Activated naive CD4-positive, alpha-beta T cell treated with anti-CD3 and anti-CD28 coated beads, Interleukin-2, amount 50 U/mL, for 72 hours (primary cell): ENCODE results near the gene ACKR3. TPM values are rescaled to one million over a fixed set of nuclear protein-coding genes. Genes with fewer than 3 reads are reported as not detected.

ENCODE experiments used
- ATAC-seq, 2 donors: fragments of 150-1000 bp; cut with Tn5 transposase; 2 replicates each; pipeline ENCODE4 v1.10.0; 2021; ENCODE audit warnings: mild to moderate bottlenecking in 2 of 2, moderate library complexity in 2 of 2
- DNase-seq, 2 donors: peaks; one replicate each; pipeline ENCODE4 v3.0.0; 2021 to 2022; ENCODE audit warnings: low spot score in 2 of 2
- H3K27ac Mint-ChIP-seq, 2 donors: one replicate each; pipeline ENCODE4 v1.8.0; 2022; ENCODE audit warnings: mild to moderate bottlenecking in 2 of 2, mixed read lengths in 2 of 2
- H3K36me3 Mint-ChIP-seq, 2 donors: one replicate each; pipeline ENCODE4 v1.8.0; 2022; ENCODE audit warnings: mixed read lengths in 2 of 2
- H3K9me3 Mint-ChIP-seq, 2 donors: one replicate each; pipeline ENCODE4 v1.8.0; 2022; ENCODE audit warnings: mixed read lengths in 2 of 2
- total RNA-seq, 2 donors: library from RNA; stranded (reverse); gene quantifications; one replicate each; pipeline ENCODE4 v1.2.3, GENCODE V29; 2022

ACKR3 gene
- total RNA-seq, 2 donors from 2014 or later, result 0.54 to 2.2 TPM

GRCh38 chr2:236587861-236588815 lies 18.5 kb downstream of the ACKR3 start:
- ATAC-seq (no peak), DNase-seq (no peak)
- no peaks in the 10 kb centered on the region for H3K9me3 Mint-ChIP-seq
- no peaks in the 10 kb centered on the region for H3K36me3 Mint-ChIP-seq
- H3K27ac Mint-ChIP-seq, result peak overlapping the region in 1 of 2 donors; percentile 83

GRCh38 chr2:236588932-236589592 lies 19.4 kb downstream of the ACKR3 start:
- no peaks in the 10 kb centered on the region for H3K9me3 Mint-ChIP-seq
- DNase-seq, result no peak
- no peak for ATAC-seq
- peak overlapping the region in 1 of 2 donors; percentile 83 for H3K27ac Mint-ChIP-seq
- H3K36me3 Mint-ChIP-seq, result no peaks in the 10 kb centered on the region

GRCh38 chr2:236590846-236591245 lies 21.2 kb downstream of the ACKR3 start:
- no peaks in the 10 kb centered on the region for H3K36me3 Mint-ChIP-seq
- ATAC-seq (no peak), DNase-seq (no peak)
- H3K27ac Mint-ChIP-seq, result peak overlapping the region in 1 of 2 donors; percentile 45
- H3K9me3 Mint-ChIP-seq, result no peaks in the 10 kb centered on the region

- H3K9me3 Mint-ChIP-seq, result no peaks in the 10 kb centered on the region
- ATAC-seq, result no peak
- no peak for DNase-seq
- no peak overlapping the region for H3K27ac Mint-ChIP-seq
- H3K36me3 Mint-ChIP-seq, result no peaks in the 10 kb centered on the region
Observed at GRCh38 chr2:236592821-236593220, 23.2 kb downstream of the ACKR3 start.

- Mint-ChIP-seq H3K9me3 (no peaks in the 10 kb centered on the region), H3K36me3 (no peaks in the 10 kb centered on the region)
- no peak for ATAC-seq
Observed at GRCh38 chr2:236593531-236593930, 23.9 kb downstream of the ACKR3 start.

GRCh38 chr2:236593956-236594355 lies 24.3 kb downstream of the ACKR3 start:
- no peak for DNase-seq
- no peak for ATAC-seq
- Mint-ChIP-seq H3K27ac (no peak overlapping the region), H3K36me3 (no peaks in the 10 kb centered on the region), H3K9me3 (no peaks in the 10 kb centered on the region)

More at GRCh38 chr2:236593531-236593930, 23.9 kb downstream of the ACKR3 start:
- no peak for DNase-seq
- no peak overlapping the region for H3K27ac Mint-ChIP-seq

- no peak for ATAC-seq
- Mint-ChIP-seq H3K9me3 (no peaks in the 10 kb centered on the region), H3K36me3 (no peaks in the 10 kb centered on the region), H3K27ac (no peak overlapping the region)
- DNase-seq, result no peak
Observed at GRCh38 chr2:236597629-236598028, 28.0 kb downstream of the ACKR3 start.

GRCh38 chr2:236599059-236599458 lies 29.4 kb downstream of the ACKR3 start:
- no peaks in the 10 kb centered on the region for H3K36me3 Mint-ChIP-seq
- H3K27ac Mint-ChIP-seq, result no peak overlapping the region
- ATAC-seq, result no peak
- H3K9me3 Mint-ChIP-seq, result no peaks in the 10 kb centered on the region
- no peak for DNase-seq

GRCh38 chr2:236600158-236600557 lies 30.5 kb downstream of the ACKR3 start:
- Mint-ChIP-seq H3K36me3 (no peaks in the 10 kb centered on the region), H3K9me3 (no peaks in the 10 kb centered on the region), H3K27ac (peak overlapping the region in 1 of 2 donors; percentile 68)
- ATAC-seq (no peak), DNase-seq (no peak)

- ATAC-seq (no peak), DNase-seq (no peak)
- no peaks in the 10 kb centered on the region for H3K9me3 Mint-ChIP-seq
- H3K36me3 Mint-ChIP-seq, result no peaks in the 10 kb centered on the region
- no peak overlapping the region for H3K27ac Mint-ChIP-seq
Observed at GRCh38 chr2:236600892-236601291, 31.3 kb downstream of the ACKR3 start.

- Mint-ChIP-seq H3K9me3 (no peaks in the 10 kb centered on the region), H3K36me3 (no peaks in the 10 kb centered on the region), H3K27ac (no peak overlapping the region)
- no peak for ATAC-seq
- DNase-seq, result no peak
Observed at GRCh38 chr2:236601316-236602202, 31.9 kb downstream of the ACKR3 start.

GRCh38 chr2:236602678-236603077 lies 33.1 kb downstream of the ACKR3 start:
- H3K36me3 Mint-ChIP-seq, result no peaks in the 10 kb centered on the region
- no peak for DNase-seq
- no peak for ATAC-seq

GRCh38 chr2:236603361-236604015 lies 33.9 kb downstream of the ACKR3 start:
- Mint-ChIP-seq H3K36me3 (no peaks in the 10 kb centered on the region), H3K9me3 (no peaks in the 10 kb centered on the region), H3K27ac (no peak overlapping the region)
- no peak for DNase-seq
- ATAC-seq, result no peak

More at GRCh38 chr2:236602678-236603077, 33.1 kb downstream of the ACKR3 start:
- no peaks in the 10 kb centered on the region for H3K9me3 Mint-ChIP-seq
- H3K27ac Mint-ChIP-seq, result no peak overlapping the region

- DNase-seq, result no peak
- no peak overlapping the region for H3K27ac Mint-ChIP-seq
- H3K9me3 Mint-ChIP-seq, result no peaks in the 10 kb centered on the region
- no peaks in the 10 kb centered on the region for H3K36me3 Mint-ChIP-seq
- no peak for ATAC-seq
Observed at GRCh38 chr2:236604575-236605344, 35.1 kb downstream of the ACKR3 start.

GRCh38 chr2:236605345-236605734 lies 35.7 kb downstream of the ACKR3 start:
- no peak overlapping the region for H3K27ac Mint-ChIP-seq
- H3K9me3 Mint-ChIP-seq, result no peaks in the 10 kb centered on the region
- no peak for ATAC-seq
- no peak for DNase-seq
- H3K36me3 Mint-ChIP-seq, result no peaks in the 10 kb centered on the region

- Mint-ChIP-seq H3K27ac (no peak overlapping the region), H3K9me3 (no peaks in the 10 kb centered on the region), H3K36me3 (no peaks in the 10 kb centered on the region)
- ATAC-seq (no peak), DNase-seq (no peak)
Observed at GRCh38 chr2:236606023-236606422, 36.4 kb downstream of the ACKR3 start.
